Natural killer cell (primary cell): Measurements from ENCODE around the gene FAM110D. TPM values are rescaled to one million over a fixed set of nuclear protein-coding genes. Genes with fewer than 3 reads are reported as not detected.
A peak's percentile ranks its signal among the peaks of the same experiment; 100 is the strongest.

ENCODE experiments used
- ATAC-seq, 3 donors: fragments of 150-1000 bp in 2 of 3; fragments of 200-7000 bp in 1 of 3; cut with Tn5 transposase; 1 replicate in 1 of 3; 2 replicates in 2 of 3; pipeline ENCODE4 v1.10.0; 2021; ENCODE audit warnings: mild to moderate bottlenecking in 2 of 3, moderate library complexity in 2 of 3
- DNase-seq, 2 donors: peaks; one replicate each; pipeline versions ENCODE4 v3.0.0 to v3.0.0-alpha.2; 2013 to 2021; ENCODE audit warnings: mixed read lengths in 1 of 2
- H3K27ac ChIP-seq: one replicate; pipeline ENCODE4 v1.5.1; 2013; ENCODE audit warnings: mild to moderate bottlenecking, low read length
- H3K27me3 ChIP-seq: one replicate; pipeline ENCODE4 v1.6.1; 2013; ENCODE audit warnings: low read length; ENCODE audit not compliant: control insufficient read depth, insufficient read depth
- H3K36me3 ChIP-seq: one replicate; pipeline ENCODE4 v1.6.1; 2013; ENCODE audit warnings: low read length; ENCODE audit not compliant: control insufficient read depth, insufficient read depth
- H3K4me1 ChIP-seq: one replicate; pipeline ENCODE4 v1.6.1; 2013; ENCODE audit warnings: low read length; ENCODE audit not compliant: control insufficient read depth, insufficient read depth
- H3K4me3 ChIP-seq: one replicate; pipeline ENCODE4 v1.5.1; 2013; ENCODE audit warnings: low read length
- H3K9me3 ChIP-seq: one replicate; pipeline ENCODE4 v1.6.1; 2013; ENCODE audit warnings: low read length; ENCODE audit not compliant: control insufficient read depth, insufficient read depth
- H3K27ac Mint-ChIP-seq, 2 donors: one replicate each; pipeline ENCODE4 v1.8.0; 2022; ENCODE audit warnings: mild to moderate bottlenecking in 2 of 2, mixed read lengths in 2 of 2, moderate library complexity in 1 of 2
- H3K27me3 Mint-ChIP-seq, 2 donors: one replicate each; pipeline ENCODE4 v1.8.0; 2022; ENCODE audit warnings: low read depth in 2 of 2, mixed read lengths in 2 of 2
- H3K36me3 Mint-ChIP-seq: one replicate; pipeline ENCODE4 v1.8.0; 2022; ENCODE audit warnings: mixed read lengths
- H3K4me1 Mint-ChIP-seq, 2 donors: one replicate each; pipeline ENCODE4 v1.8.0; 2022; ENCODE audit warnings: mixed read lengths in 2 of 2
- H3K4me3 Mint-ChIP-seq: one replicate; pipeline ENCODE4 v1.8.0; 2022; ENCODE audit warnings: mild to moderate bottlenecking, moderate library complexity, mixed read lengths
- H3K9me3 Mint-ChIP-seq, 2 donors: one replicate each; pipeline ENCODE4 v1.8.0; 2022; ENCODE audit warnings: mixed read lengths in 2 of 2
- WGBS: methylation state at CpG from one replicate; pipeline ENCODE4 v1.1.7; 2013; ENCODE audit warnings: missing lambda C conversion rate; ENCODE audit not compliant: insufficient coverage; 5-methylcytosine and 5-hydroxymethylcytosine counted together
- intact Hi-C: fragments of 100-400 bp; cut with micrococcal nuclease; formaldehyde crosslinking; loops from one replicate; pipeline ENCODE4 v1.14.2; 2022
- total RNA-seq, 4 donors: library from RNA; stranded (reverse); fragments of 120-200 nt in 1 of 4; gene quantifications; one replicate each; pipeline versions ENCODE4 v1.2.3 to v1.2.4, GENCODE V29; 2013 to 2022
- TF ChIP-seq, protein P1 (sequence below): fragments of 200-600 bp; IDR thresholded peaks from one replicate; pipeline ENCODE4 v1.8.0; 2022; ENCODE audit warnings: antibody characterized with exemption

FAM110D gene
- total RNA-seq, 3 donors from 2014 or later (not counting 1 experiment from before 2014, with no cell fraction given), result not detected

DNA sequence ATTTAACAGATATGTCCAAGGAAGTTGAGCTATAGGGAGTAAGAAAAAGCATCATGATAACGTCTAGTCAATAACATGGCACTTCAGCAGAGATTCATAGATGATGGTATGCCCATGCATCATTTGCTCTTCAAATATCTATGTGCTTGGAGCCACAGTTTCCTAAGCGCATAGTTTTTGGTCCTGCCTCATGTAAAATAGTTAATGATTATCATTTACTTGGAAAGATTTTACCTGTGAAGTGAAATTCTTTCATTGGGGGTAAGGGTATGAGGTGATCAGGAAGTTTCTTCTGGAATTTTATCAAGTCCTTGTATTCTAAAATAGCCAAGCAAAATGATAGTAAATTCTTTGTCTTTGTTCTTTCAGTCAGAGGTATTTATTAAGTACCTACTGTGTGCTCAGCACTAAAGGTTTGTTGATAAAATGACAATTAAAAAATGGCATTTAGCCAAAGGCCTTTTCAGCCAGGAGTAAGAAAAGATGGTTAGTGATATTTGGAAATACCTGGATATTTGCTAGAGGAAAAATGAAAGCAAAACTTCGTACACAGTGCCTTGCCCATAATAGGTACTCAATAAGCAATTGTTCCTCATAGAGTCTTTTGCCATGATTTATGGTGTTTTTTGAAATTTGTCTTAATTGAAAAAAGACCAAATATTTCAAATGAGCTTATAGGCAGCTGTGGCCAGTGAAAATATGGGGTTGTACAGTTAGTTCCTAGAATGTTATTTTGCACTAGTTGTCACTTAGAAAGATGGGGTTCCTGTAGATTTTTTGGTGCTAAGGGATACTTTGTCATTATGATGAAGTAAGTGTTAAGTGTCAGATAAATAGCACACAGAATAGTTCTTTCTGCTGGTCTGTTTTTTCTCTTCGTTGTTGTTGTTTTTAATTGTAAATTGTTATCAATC is 34.2 kb upstream of the FAM110D start:
- Mint-ChIP-seq H3K9me3 (no peaks in the 10 kb centered on the region), H3K4me1 (peaks cover 27 to 28% of the 10 kb centered on the region in 2 donors), H3K27ac (no peak overlapping the region), H3K4me3 (no peak overlapping the region), H3K36me3 (no peaks in the 10 kb centered on the region), H3K27me3 (peaks cover 20 to 30% of the 10 kb centered on the region in 2 donors)
- intact Hi-C loops, result no loop called here
- H3K27ac ChIP-seq, result no peak overlapping the region
- no peak for DNase-seq
- no peak overlapping the region for H3K4me3 ChIP-seq
- H3K4me1 ChIP-seq, result peaks cover 15% of the 10 kb centered on the region
- ATAC-seq, result no peak
- no peaks in the 10 kb centered on the region for H3K9me3 ChIP-seq
- H3K27me3 ChIP-seq, result peaks cover 20% of the 10 kb centered on the region
- TF ChIP-seq, protein P1, sequence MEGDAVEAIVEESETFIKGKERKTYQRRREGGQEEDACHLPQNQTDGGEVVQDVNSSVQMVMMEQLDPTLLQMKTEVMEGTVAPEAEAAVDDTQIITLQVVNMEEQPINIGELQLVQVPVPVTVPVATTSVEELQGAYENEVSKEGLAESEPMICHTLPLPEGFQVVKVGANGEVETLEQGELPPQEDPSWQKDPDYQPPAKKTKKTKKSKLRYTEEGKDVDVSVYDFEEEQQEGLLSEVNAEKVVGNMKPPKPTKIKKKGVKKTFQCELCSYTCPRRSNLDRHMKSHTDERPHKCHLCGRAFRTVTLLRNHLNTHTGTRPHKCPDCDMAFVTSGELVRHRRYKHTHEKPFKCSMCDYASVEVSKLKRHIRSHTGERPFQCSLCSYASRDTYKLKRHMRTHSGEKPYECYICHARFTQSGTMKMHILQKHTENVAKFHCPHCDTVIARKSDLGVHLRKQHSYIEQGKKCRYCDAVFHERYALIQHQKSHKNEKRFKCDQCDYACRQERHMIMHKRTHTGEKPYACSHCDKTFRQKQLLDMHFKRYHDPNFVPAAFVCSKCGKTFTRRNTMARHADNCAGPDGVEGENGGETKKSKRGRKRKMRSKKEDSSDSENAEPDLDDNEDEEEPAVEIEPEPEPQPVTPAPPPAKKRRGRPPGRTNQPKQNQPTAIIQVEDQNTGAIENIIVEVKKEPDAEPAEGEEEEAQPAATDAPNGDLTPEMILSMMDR, result no peak
- 94% methylated on average over 3 of the region's 4 CpGs for WGBS
- peaks cover 9% of the 10 kb centered on the region for H3K36me3 ChIP-seq

DNA sequence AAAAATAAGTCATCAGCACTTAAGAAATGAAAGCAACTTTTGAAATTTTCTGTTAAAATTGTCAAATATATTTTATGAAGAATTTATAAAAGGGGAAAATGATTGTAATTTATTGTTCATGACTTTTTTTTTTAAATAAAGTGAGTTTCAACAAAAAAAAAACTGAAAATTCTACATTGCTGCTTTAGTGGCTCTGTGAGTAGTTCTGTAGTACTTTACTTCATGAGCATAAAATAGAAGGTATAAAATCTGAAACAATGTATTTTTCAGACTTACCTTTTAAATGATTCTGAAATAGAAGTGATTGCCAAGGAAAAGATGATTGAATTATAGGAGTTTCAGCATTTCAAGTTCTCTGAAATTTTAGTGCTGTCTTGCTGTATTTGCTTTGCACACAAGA is 33.5 kb upstream of the FAM110D start:
- H3K4me1 Mint-ChIP-seq, result peaks cover 27% of the 10 kb centered on the region in 2 donors
- no peak overlapping the region for H3K4me3 Mint-ChIP-seq

DNA sequence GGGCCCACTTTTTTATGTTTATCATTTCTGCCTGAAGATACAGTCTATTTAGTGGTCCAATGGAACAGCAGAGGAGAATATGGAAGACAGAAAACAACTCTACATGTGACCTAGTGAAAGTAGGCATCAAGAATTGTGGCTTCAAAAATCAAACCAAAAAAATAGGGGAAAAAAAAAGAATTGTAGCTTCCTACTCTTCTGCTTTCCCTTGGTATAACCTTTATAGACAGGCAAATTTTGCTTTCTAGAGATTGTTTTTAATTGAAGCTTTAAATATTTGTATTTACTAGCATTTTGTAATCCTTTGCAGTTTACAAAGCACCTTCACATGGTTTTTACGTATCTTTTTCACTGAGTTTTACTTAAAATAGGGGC is 32.9 kb upstream of the FAM110D start:
- no peak overlapping the region for H3K4me3 ChIP-seq
- peaks cover 30% of the 10 kb centered on the region for H3K27me3 ChIP-seq
- DNase-seq (no peak), ATAC-seq (no peak)
- H3K27ac Mint-ChIP-seq, result peak overlapping the region; percentile 79 to 82
- intact Hi-C loops, result loop anchor here (1.0 kb wide), 2 partner anchors 15 to 252 kb away; partner anchors contain the start of gene PDIK1L
- peak overlapping the region; percentile 61 for H3K4me3 Mint-ChIP-seq
- H3K4me1 Mint-ChIP-seq, result peaks cover 27% of the 10 kb centered on the region in 2 donors
- peaks cover 15% of the 10 kb centered on the region for H3K4me1 ChIP-seq
- WGBS, result 29% methylated on average over 1 of the region's 1 CpG
- no peak overlapping the region for H3K27ac ChIP-seq
- no peaks in the 10 kb centered on the region for H3K9me3 ChIP-seq
- H3K9me3 Mint-ChIP-seq, result no peaks in the 10 kb centered on the region
- no peaks in the 10 kb centered on the region for H3K36me3 Mint-ChIP-seq
- peaks cover 23 to 42% of the 10 kb centered on the region in 2 donors for H3K27me3 Mint-ChIP-seq
- TF ChIP-seq, protein P1, result no peak
- peaks cover 6% of the 10 kb centered on the region for H3K36me3 ChIP-seq

More for the DNA sequence above, 33.5 kb upstream of the FAM110D start:
- ATAC-seq (no peak), DNase-seq (no peak)
- no peaks in the 10 kb centered on the region for H3K36me3 Mint-ChIP-seq
- Histone ChIP-seq H3K27me3 (peaks cover 26% of the 10 kb centered on the region), H3K4me3 (no peak overlapping the region), H3K36me3 (peaks cover 8% of the 10 kb centered on the region), H3K9me3 (no peaks in the 10 kb centered on the region), H3K27ac (no peak overlapping the region), H3K4me1 (peaks cover 15% of the 10 kb centered on the region)
- intact Hi-C loops, result no loop called here
- no peak overlapping the region for H3K27ac Mint-ChIP-seq
- TF ChIP-seq, protein P1, result no peak
- peaks cover 23 to 36% of the 10 kb centered on the region in 2 donors for H3K27me3 Mint-ChIP-seq
- no peaks in the 10 kb centered on the region for H3K9me3 Mint-ChIP-seq
